Muscle of arm (tissue), 12 donors: Measurements from ENCODE around the gene CXCR5. TPM values are rescaled to one million over a fixed set of nuclear protein-coding genes. Genes with fewer than 3 reads are reported as not detected.

Experiments
- DNase-seq: peaks from one replicate; pipeline ENCODE4 v3.0.0-alpha.2; 2013
- polyA plus RNA-seq, 12 donors: library from polyadenylated mRNA; unstranded; fragments of 120-200 nt; gene quantifications; one replicate each; pipeline ENCODE4 v1.2.1, GENCODE V29; 2013; ENCODE audit not compliant: insufficient read length in 12 of 12

CXCR5 gene
- polyA plus RNA-seq, 12 donors: 0.06 to 0.13 (median 0.10) TPM; not detected in 9

- DNase-seq: no peak
Observed at GRCh38 chr11:118912742-118913410, 29.2 kb downstream of the CXCR5 start.

DNA sequence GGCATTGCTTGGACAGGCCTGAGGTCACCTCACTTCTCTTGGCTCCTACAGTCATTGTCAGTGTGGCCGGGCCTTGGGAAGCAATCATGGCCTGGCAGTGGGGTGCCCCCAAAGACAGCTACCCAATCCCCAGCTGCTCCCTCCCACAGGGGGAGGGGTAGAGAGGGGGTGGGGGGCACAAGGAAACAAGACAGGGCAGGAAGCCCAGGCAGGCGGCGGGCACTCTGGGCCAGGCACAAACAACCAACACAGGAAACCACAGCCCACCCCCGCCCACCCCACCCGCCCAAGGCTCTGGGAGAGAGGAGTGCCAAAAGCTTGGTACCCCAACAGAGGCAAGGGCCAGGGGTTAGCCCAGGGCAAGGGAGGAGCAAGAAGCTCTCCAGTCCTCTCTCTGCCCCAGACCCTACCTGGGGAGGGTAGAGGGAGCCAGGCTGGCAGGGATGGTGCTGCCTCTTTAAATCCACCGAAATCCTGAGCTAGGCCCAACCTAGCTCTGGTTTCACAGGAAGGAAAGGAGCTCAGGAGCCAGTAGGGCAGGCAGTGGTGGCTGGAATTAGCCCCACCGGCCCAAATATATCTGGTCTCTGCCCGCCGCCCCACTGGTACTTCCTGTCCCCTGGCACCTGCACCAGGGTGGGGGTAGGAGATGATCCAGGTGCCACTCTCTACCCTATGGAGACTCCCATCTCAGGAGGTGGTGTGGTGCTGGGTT, 29.9 kb downstream of the CXCR5 start:
- DNase-seq: no peak

GRCh38 chr11:118914178-118914918, 30.7 kb downstream of the CXCR5 start:
- no peak for DNase-seq

DNA sequence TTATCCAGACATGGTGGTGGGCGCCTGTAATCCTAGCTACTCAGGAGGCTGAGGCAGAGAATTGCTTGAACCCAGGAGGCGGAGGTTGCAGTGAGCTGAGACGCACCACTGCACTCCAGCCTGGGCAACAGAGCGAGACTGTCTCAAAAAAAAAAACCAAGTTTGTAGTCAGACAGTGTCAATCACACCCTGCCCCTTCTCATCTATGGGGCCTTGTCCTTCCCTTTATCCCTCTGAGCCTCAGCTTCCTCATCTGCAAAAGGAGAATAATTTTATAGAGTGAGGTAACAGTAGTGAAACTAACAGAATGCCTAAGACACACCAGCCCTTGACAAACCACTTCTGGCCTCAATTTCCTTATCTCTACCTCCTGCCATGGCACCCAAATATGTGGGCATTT, 31.3 kb downstream of the CXCR5 start:
- DNase-seq: no peak

DNA sequence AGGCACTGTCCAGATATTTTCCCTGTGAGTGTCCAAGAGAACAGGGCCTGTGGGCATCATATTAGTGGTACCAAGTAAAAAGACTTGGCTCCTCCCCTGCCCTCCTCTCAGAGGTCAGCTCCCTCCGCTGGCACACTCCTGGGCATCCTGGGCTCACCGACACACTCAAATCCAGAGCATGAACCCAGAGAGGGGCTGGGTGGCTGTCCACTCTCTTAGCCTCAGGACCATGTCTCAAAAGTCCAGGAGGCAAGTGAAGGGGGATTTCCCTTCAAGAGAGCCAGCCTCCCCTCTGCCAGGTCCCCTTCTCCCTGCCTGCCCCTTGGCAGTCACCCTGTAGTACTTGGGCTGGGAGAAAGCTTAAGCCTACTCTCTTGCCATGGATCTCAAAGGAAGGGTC, 31.7 kb downstream of the CXCR5 start:
- DNase-seq: no peak

DNA sequence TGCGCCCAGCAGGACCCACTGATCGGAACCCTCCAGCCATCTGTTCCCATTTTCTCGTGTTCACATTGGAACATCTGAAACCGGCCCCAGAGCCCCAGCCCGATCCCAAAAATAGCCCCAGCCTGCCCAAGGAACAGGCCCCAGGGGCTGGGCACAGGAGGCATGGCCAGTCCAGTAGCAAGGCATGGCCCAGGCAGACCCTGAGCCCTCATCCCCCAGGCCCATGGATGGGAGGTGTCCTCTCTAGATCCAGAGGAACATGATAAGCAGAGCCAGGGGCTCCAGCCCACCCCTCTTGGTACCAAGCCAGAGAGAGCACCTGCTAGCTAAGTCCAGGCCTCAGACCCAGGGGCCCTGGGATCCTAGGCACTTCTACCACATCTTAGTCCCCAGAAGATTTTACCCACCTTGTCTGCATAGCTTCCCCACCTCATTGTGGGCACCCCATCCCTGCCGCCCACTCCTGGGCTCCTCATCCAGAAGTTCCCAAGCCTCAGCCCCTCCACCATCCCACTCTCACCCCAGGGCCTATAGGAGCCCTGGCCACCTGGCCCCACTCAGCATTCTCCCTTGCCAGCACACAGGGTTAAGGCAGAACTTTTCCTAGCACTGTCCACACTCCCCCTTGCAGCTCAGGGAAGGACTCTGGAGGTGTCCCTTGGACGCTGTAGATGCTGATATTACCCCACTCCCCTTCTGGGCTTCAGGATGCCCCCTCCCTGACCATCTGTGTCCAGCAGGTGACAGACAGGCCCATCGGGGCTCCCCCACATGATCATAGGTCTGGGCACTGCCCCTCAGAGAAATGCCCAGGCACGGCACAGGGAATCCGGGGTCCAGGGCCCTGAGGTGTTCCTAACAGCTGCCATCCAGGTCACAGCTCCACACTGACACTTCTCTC, 32.5 kb downstream of the CXCR5 start:
- no peak for DNase-seq

DNA sequence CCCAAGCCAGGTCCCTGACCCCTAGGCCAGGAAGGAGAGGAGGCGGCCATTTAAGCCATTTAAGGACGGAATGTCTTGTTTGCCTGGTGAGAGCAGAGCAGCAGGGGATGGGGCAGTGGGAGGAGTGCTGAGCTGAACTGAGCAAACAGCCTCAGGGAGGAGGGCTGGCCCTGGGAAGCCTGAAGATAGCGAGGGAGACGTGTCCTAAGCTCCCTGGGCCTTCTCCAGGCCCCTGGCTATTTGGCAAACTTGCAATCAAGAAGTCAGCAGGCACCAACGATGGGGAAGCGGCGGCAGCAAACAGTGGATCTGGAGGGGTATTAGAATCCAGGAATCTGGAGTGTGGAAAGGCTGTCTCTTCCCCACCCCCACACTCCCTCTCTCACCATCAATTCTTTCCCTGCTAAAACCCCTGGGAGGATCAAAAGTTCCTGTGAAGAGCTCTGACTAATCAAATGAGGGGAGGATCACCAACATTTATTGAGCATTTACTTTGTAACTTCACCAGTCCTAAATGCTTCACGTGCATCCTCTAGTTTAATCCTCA, 33.2 kb downstream of the CXCR5 start:
- DNase-seq: no peak

DNA sequence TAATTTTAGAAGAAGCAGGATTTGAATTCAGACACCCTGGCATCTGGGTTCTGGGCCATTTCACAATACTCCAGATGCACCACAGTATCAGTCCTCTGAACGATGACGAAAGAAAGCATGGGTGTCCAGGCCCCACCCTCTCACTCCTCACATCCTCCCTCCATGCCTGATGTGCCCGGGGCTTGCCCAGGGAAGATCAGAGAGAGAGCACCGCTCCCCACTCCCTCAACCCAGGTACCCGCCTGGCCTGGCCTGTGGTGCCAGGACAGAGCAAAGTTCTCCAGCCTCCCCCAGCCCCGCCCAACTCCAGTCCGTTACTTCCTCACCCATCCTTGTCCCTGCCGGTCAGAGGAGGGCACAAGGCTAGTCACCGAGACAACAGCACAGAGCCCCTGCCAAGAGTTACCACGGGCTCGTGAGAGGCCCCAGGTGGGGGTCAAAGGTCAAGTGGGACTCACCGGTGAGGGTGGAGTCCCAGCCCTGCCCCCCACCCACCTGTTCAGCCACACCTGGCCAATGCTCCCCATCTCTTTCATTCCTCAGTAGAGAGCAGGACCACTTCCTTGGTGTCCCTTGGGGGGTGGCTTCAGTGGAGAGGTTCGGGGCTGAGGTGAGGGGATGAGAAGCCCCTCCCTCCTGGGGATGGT, 33.9 kb downstream of the CXCR5 start:
- no peak for DNase-seq

GRCh38 chr11:118918128-118918685, 34.5 kb downstream of the CXCR5 start:
- DNase-seq: peak; percentile 76

- no peak for DNase-seq
Observed at GRCh38 chr11:118918686-118919280, 35.1 kb downstream of the CXCR5 start.

DNA sequence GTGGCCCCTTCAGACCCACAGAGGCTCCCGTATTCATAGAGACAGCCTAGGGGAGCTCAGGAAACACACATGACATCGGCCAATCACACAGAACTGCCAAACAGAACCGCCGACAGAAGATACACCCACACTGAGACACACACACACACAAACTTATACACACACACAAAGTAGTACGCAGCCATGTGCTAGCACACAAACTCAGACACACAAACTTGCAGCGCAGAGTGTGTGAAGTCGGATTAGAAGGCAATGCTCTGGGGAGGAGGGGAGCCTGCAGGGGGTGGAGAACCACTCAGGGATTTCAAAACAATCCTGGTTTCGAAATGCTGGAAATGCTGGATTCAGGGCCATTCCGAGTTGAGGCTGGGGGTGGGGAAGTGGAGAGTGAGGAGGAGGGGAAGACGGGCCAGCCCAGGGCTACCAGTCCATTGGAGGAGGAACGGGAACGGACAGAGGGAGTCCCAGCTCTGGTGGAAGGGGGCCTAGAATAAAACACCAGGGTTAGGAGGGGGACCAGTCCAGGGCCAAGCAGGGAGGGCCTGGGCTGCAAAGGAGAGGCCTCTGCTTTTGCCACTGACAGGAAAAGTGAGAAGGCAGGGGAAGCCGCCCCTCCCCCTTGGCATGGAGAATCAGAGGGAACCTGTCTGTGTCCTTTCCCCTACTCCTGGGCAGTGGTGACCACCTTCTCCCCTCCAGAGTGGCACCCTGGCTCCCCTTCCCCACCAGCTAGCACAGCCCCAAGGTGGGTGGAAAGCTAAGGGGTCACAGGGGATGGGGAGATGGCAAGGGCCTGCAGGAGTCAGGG, 37.6 kb downstream of the CXCR5 start:
- no peak for DNase-seq

DNA sequence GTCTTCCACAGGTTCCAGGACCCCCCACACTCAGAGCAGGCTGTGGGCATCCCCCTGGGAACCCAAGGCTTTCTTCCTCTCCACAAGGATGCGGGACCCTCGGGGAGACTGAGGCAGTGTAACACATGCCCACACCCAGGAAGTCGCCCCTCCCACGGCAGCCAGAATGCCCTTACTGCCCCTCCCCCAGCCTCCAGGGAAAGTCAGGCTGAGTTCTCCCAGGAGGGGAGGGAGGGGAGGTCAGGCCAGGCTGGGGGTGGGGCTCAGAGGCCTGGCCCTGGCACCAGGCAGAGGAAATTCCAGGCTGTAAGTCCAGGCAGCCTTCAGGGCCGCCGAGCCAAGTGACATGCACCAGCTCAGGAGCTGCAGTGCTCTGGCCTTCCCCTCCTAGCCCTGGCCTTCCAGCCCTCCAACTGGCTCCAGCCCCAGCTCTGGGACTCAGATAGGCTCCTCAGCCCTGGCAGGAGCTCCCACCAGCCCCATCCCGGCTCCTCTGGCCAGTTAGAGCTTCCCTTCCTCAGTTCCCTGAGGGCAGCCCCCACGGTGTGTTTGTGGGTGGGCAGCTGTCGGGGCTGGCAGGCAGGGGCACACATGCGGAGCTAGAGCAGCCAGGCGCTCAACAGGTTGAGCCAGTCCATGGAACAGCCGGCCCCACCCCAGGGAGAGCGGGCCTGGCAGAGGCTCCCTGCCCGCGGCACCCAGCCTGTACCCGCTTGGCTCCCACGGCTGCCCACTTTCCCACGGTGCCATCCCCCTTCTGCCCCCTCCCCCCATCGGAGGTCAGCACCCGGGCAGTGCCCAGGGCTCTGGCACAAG, 38.4 kb downstream of the CXCR5 start:
- no peak for DNase-seq

- DNase-seq: no peak
Observed at GRCh38 chr11:118922745-118923627, 39.3 kb downstream of the CXCR5 start.

GRCh38 chr11:118923721-118924587, 40.3 kb downstream of the CXCR5 start:
- DNase-seq: no peak

DNA sequence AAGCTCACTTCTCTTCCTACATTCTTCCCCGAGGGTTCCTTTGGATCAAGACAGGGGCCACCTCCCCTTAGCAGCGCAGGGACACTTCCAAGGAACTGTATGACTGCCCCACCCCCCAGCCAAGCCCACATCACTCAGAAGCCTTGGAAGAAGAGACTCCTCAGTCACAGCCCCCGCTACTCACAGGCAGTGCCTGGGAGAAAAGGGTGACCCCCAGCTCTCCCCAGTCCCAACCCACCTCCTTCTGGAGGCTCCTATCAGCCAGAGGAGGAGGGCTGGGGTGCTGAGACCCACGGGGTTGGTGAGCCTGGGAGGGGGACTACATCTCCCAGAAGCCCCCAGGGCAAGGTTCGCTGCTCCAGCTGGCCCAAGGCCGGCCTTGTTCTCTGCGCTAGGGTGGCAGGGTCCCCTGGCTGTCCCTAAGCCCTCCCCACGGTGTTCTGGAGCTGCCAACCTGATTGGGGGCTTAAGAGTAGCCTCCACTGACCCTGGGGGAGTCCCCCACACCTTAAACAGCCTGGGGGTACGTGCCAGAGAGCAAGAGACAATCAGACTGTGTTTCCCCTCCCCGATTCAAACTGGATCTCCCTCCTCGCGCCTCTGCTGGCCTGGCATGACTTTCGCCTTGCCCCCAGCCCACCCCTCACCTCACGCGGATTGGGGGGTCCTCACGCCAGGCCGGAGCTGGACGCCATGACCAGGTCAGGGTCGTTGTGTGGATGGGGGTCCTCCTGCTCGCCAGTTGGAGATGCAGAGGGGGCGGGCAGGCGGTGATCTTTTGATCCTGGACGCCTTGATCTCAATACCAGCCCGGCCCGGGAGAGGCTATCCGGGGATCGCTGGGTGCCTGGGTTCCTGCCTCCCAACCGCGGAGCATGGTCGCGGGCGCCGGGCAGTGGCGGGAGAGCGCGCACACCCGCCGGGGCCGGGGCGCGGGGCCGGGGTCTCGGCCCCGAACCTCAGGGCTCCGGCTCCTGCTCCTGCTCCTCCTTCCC, 41.2 kb downstream of the CXCR5 start:
- no peak for DNase-seq
